K562 (cell line): ENCODE measurements around the gene YPEL5. TPM values are rescaled to one million over a fixed set of nuclear protein-coding genes. Genes with fewer than 3 reads are reported as not detected.
A peak's percentile ranks its signal among the peaks of the same experiment; 100 is the strongest.

Experiments
- ATAC-seq: fragments of 200-7000 bp; cut with Tn5 transposase; 3 replicates; pipeline ENCODE4 v1.9.1; 2020; ENCODE audit warnings: moderate library complexity
- BruUV-seq: library from RNA; stranded (reverse); fragments of 400-500 nt; replicated peaks from 2 replicates; lab custom pipeline; 2021; lab: Mats Ljungman, UMichigan
- CTCF ChIA-PET: fragments of 300-600 bp; formaldehyde crosslinking; extraction: SDS; loops from one replicate; lab custom pipeline; 2021; ENCODE audit warnings: low intra/inter-chr PET ratio; lab: Yijun Ruan, JAX
- POLR2A ChIA-PET: fragments of 300-600, 350-650 bp; sonication (Branson Sonifier 250); formaldehyde crosslinking; extraction: SDS; loops from one replicate; lab custom pipeline; 2021; ENCODE audit warnings: antibody characterized with exemption, inconsistent platforms; lab: Yijun Ruan, JAX
- DNase-seq, 4 experiments: peaks; one replicate each; pipeline versions ENCODE4 v3.0.0 to v3.0.0-alpha.2; 2011 to 2018; ENCODE audit warnings: low spot score in 3 of 4, mixed read lengths in 3 of 4; ENCODE audit errors: extremely low read depth in 1 of 4
- FAIRE-seq: peaks from 2 replicates; lab custom pipeline; 2011; peaks lifted over from hg19 to GRCh38; lab: Jason Lieb, UNC
- H2AFZ ChIP-seq: 2 replicates; pipeline ENCODE4 v1.6.0; 2011; ENCODE audit warnings: low read depth, low read length, control low read depth, inconsistent platforms
- H3K27ac ChIP-seq: fragments of 200-600 bp; 3 replicates; pipeline ENCODE4 v1.8.0; 2011; ENCODE audit warnings: low read depth, mild to moderate bottlenecking, control low read depth, inconsistent platforms, low read length, moderate library complexity, mixed read lengths; ENCODE audit errors: extremely low read depth
- H3K27me3 ChIP-seq, 2 experiments: fragments of 300-600 bp in 1 of 2; 2 replicates in 1 of 2; 3 replicates in 1 of 2; pipeline versions ENCODE4 v1.6.0 to v1.8.0; 2011; ENCODE audit warnings: inconsistent platforms in 2 of 2, low read length in 2 of 2, mild to moderate bottlenecking in 1 of 2, mixed read lengths in 1 of 2, moderate library complexity in 1 of 2; ENCODE audit not compliant: control insufficient read depth in 2 of 2, insufficient read depth in 2 of 2
- H3K36me3 ChIP-seq: fragments of 300-600 bp; 3 replicates; pipeline ENCODE4 v1.8.0; 2011; ENCODE audit warnings: mild to moderate bottlenecking, low read length, inconsistent platforms; ENCODE audit not compliant: control insufficient read depth, insufficient read depth
- H3K4me1 ChIP-seq, 2 experiments: fragments of 200-600 bp in 1 of 2; replicated peaks in 1 of 2; 2 replicates in 1 of 2; 3 replicates in 1 of 2; pipeline versions ENCODE4 v1.5.1 to v1.8.0; 2011; ENCODE audit warnings: inconsistent platforms in 2 of 2, low read length in 2 of 2, mild to moderate bottlenecking in 1 of 2, mixed read lengths in 1 of 2, moderate library complexity in 1 of 2; ENCODE audit not compliant: control insufficient read depth in 2 of 2, insufficient read depth in 2 of 2
- H3K4me2 ChIP-seq: 2 replicates; pipeline ENCODE4 v1.6.1; 2011; ENCODE audit warnings: low read length, control low read depth, inconsistent platforms, mixed read lengths; ENCODE audit not compliant: insufficient read depth
- H3K4me3 ChIP-seq: fragments of 200-600 bp; sonication (generic), shearing (Covaris generic); 2 replicates; pipeline ENCODE4 v1.5.1; 2016; ENCODE audit warnings: control low read depth, inconsistent platforms
- H3K79me2 ChIP-seq: fragments of 200-600 bp; 3 replicates; pipeline ENCODE4 v1.8.0; 2011; ENCODE audit warnings: low read length, inconsistent platforms; ENCODE audit not compliant: control insufficient read depth, insufficient read depth
- H3K9ac ChIP-seq, 2 experiments: 2 replicates each; pipeline versions ENCODE4 v1.6.0 to v1.6.1; 2011; ENCODE audit warnings: low read depth in 2 of 2, low read length in 2 of 2, control low read depth in 1 of 2, inconsistent platforms in 1 of 2, mild to moderate bottlenecking in 1 of 2, mixed read lengths in 1 of 2; ENCODE audit not compliant: insufficient read depth in 1 of 2
- H3K9me1 ChIP-seq: one replicate; pipeline ENCODE4 v1.6.0; 2011; ENCODE audit warnings: inconsistent platforms, mild to moderate bottlenecking, low read length, moderate library complexity; ENCODE audit not compliant: control insufficient read depth, insufficient read depth
- H3K9me3 ChIP-seq: replicated peaks from 2 replicates; pipeline ENCODE4 v1.5.1; 2011; ENCODE audit warnings: low read depth, low read length, inconsistent platforms; ENCODE audit not compliant: control insufficient read depth, insufficient read depth
- H4K20me1 ChIP-seq: replicated peaks from 2 replicates; pipeline ENCODE4 v1.6.1; 2011; ENCODE audit warnings: low read length, inconsistent platforms, mixed read lengths; ENCODE audit not compliant: control insufficient read depth, insufficient read depth
- BCOR ChIP-seq: fragments of 450-650 bp; IDR thresholded peaks from 2 replicates; pipeline ENCODE4 v1.6.1; 2016
- GTF3C2 ChIP-seq: IDR thresholded peaks from 3 replicates; pipeline ENCODE4 v1.6.1; 2011; ENCODE audit warnings: borderline replicate concordance, mild to moderate bottlenecking, moderate library complexity; ENCODE audit not compliant: insufficient read length; ENCODE audit errors: extremely low read depth
- KDM2B ChIP-seq: fragments of 250-450 bp; sonication (Bioruptor Pico); IDR thresholded peaks from 2 replicates; pipeline ENCODE4 v1.8.0; 2021; ENCODE audit warnings: mild to moderate bottlenecking, moderate library complexity
- PBX2 ChIP-seq, 2 experiments: IDR thresholded peaks in 1 of 2; conservative IDR thresholded peaks in 1 of 2; 2 replicates each; pipeline ENCODE4 v1.6.1; 2016; ENCODE audit warnings: low read depth in 2 of 2, mild to moderate bottlenecking in 1 of 2, missing compliant biosample characterization in 1 of 2, missing genetic modification characterization in 1 of 2, moderate library complexity in 1 of 2
- TFAP4 ChIP-seq: sonication (generic); formaldehyde crosslinking; IDR thresholded peaks from 2 replicates; pipeline ENCODE4 v1.8.0; 2022; ENCODE audit warnings: missing genetic modification reagents, mild to moderate bottlenecking, moderate library complexity, borderline replicate concordance
- ZNF224 ChIP-seq: sonication (generic); formaldehyde crosslinking; IDR thresholded peaks from 2 replicates; pipeline ENCODE4 v1.8.0; 2022; ENCODE audit warnings: mild to moderate bottlenecking, missing genetic modification reagents
- WGBS: fragments of 100-300 bp; shearing (Covaris generic); methylation state at CpG from one replicate; pipeline ENCODE4 v1.1.6; 2016; ENCODE audit warnings: low coverage, mixed read lengths; ENCODE audit not compliant: insufficient coverage; ENCODE audit errors: missing lambda C conversion rate; 5-methylcytosine and 5-hydroxymethylcytosine counted together
- in situ Hi-C: fragments of 300-500 bp; cut with MboI; formaldehyde crosslinking; loops from 4 replicates; pipeline ENCODE4 v1.15.0; 2018; ENCODE audit warnings: inconsistent platforms, mixed read lengths
- intact Hi-C: fragments of 100-400 bp; cut with micrococcal nuclease; formaldehyde crosslinking; loops from 2 replicates; pipeline ENCODE4 v1.14.2; 2022
- polyA plus RNA-seq, 8 experiments: library from polyadenylated mRNA; depleted of rRNA in 4 of 8; stranded (reverse) in 5 of 8; unstranded in 3 of 8; fragments of >200 nt; fragmentation: Nextera tagmentation in 2 of 8; fragmentation: Illumina TruSeq in 1 of 8; extraction: Ambion mirVana in 2 of 8; extraction: Trizol in 1 of 8; gene quantifications; 2 replicates each; pipeline versions ENCODE4 v1.2.1 to v1.2.3, GENCODE V29; 2011 to 2014; ENCODE audit warnings: inconsistent platforms in 1 of 8, missing spikeins in 1 of 8
- total RNA-seq, 7 experiments: library from RNA; depleted of rRNA in 6 of 7; stranded (reverse); fragments of >200 nt in 6 of 7; fragmentation: Illumina TruSeq in 2 of 7; extraction: Trizol in 2 of 7; gene quantifications; 2 replicates each; pipeline versions ENCODE4 v1.2.1 to v1.2.3, GENCODE V29; 2011 to 2021; ENCODE audit warnings: low replicate concordance in 1 of 7

The YPEL5 gene
- total and polyA plus RNA-seq, 9 of the 15 experiments (the other 6 are each of a cell fraction or from before 2014, with no cell fraction given), result 5.4 to 34.4 (median 12.3) TPM

GRCh38 chr2:30194421-30194820, 47.6 kb downstream of the YPEL5 start:
- H4K20me1 ChIP-seq, result no peaks in the 10 kb centered on the region
- intact Hi-C loops (no loop called here), in situ Hi-C loops (no loop called here)
- 91% methylated on average over 6 of the region's 7 CpGs for whole genome bisulfite sequencing
- FAIRE-seq (no peak), DNase-seq (no peak), ATAC-seq (no peak)
- H3K27me3 ChIP-seq, result no peaks in the 10 kb centered on the region
- no peaks in the 10 kb centered on the region for H3K9me1 ChIP-seq
- ChIA-PET CTCF (no interaction called here), POLR2A (interaction anchor here (1.1 to 1.5 kb wide), 2 partner anchors 10 to 13 kb away, joined by 3 to 5 read pairs; no protein-coding TSS in a partner anchor)
- H3K4me2 ChIP-seq, result no peak overlapping the region
- H3K4me1 ChIP-seq, result peaks cover 51 to 54% of the 10 kb centered on the region in 2 experiments; a peak in 4 of 5 replicates
- H3K4me3 ChIP-seq, result no peak overlapping the region
- H3K27ac ChIP-seq, result no peak overlapping the region
- peak overlapping the region; percentile 33; the same call in 1 of the 2 replicates for H2AFZ ChIP-seq
- TF ChIP-seq TFAP4 (0 out of 2 replicates have a peak, but pooled peaks have one; percentile 12), BCOR (no peak)
- H3K9me3 ChIP-seq, result no peaks in the 10 kb centered on the region
- no TSS peak for BruUV-seq
- H3K9ac ChIP-seq, result peak overlapping the region in 1 of 2 experiments; percentile 11; a peak in 1 of 4 replicates
- no peaks in the 10 kb centered on the region for H3K36me3 ChIP-seq
- no peaks in the 10 kb centered on the region for H3K79me2 ChIP-seq

- ChIA-PET POLR2A (interaction anchor here (1.1 to 1.5 kb wide), 2 partner anchors 11 to 12 kb away, joined by 3 to 5 read pairs; no protein-coding TSS in a partner anchor), CTCF (no interaction called here)
- no peak overlapping the region; the same call in 2 of the 3 replicates for H3K27ac ChIP-seq
- TF ChIP-seq GTF3C2, result no peak
- TF ChIP-seq KDM2B, result no peak
- TF ChIP-seq ZNF224 (CRISPR knock-in tag), result no peak
- no peak for TF ChIP-seq PBX2 (CRISPR knock-in tag; IDR thresholded peaks at IDR 0.05; ENCODE audit: low read depth)
- TF ChIP-seq PBX2 (tag; conservative IDR thresholded peaks at IDR 0.05; ENCODE audit: low read depth), result no peak
Measured at GRCh38 chr2:30195016-30195415, 48.2 kb downstream of the YPEL5 start.

More at GRCh38 chr2:30195016-30195415, 48.2 kb downstream of the YPEL5 start:
- Histone ChIP-seq H3K27me3 (no peaks in the 10 kb centered on the region), H3K4me2 (no peak overlapping the region), H3K9me3 (no peaks in the 10 kb centered on the region), H3K9me1 (no peaks in the 10 kb centered on the region), H3K4me1 (peaks cover 51 to 54% of the 10 kb centered on the region in 2 experiments; a peak in 4 of 5 replicates), H4K20me1 (no peaks in the 10 kb centered on the region), H3K79me2 (no peaks in the 10 kb centered on the region), H3K4me3 (no peak overlapping the region), H3K9ac (peak overlapping the region in 1 of 2 experiments; percentile 72; a peak in 1 of 4 replicates), H2AFZ (peak overlapping the region; percentile 80), H3K36me3 (no peaks in the 10 kb centered on the region)
- no TSS peak for BruUV-seq
- ATAC-seq, result no peak
- no peak for FAIRE-seq
- intact Hi-C loops (no loop called here), in situ Hi-C loops (no loop called here)
- no peak for DNase-seq
- 17% methylated on average over 4 of the region's 4 CpGs for WGBS
